T-helper 9 cell (primary cell): ENCODE measurements around the gene PHF8.

Experiments
- DNase-seq: peaks from one replicate; pipeline ENCODE4 v3.0.0-alpha.2; 2020

The PHF8 gene

GRCh38 chrX:54012830-54013500 lies 31.3 kb downstream of the PHF8 start:
- no peak for DNase-seq

- DNase-seq, result no peak
These were observed 36.6 kb downstream of the PHF8 start for GRCh38 chrX:54007682-54008081.

GRCh38 chrX:53997724-53998123 lies 46.5 kb downstream of the PHF8 start:
- DNase-seq, result no peak

- DNase-seq, result no peak
These were observed 51.7 kb downstream of the PHF8 start for GRCh38 chrX:53992589-53992988.

GRCh38 chrX:53990171-53990570 lies 54.1 kb downstream of the PHF8 start:
- DNase-seq, result no peak

GRCh38 chrX:53984895-53985294 lies 59.4 kb downstream of the PHF8 start:
- no peak for DNase-seq

- no peak for DNase-seq
These were observed 69.7 kb downstream of the PHF8 start for GRCh38 chrX:53974529-53974928.

- DNase-seq, result no peak
These were observed 74.7 kb downstream of the PHF8 start for GRCh38 chrX:53969540-53969939.

- DNase-seq, result no peak
These were observed 94.0 kb downstream of the PHF8 start for GRCh38 chrX:53950130-53950733.

GRCh38 chrX:53940180-53940579 lies 104.1 kb downstream of the PHF8 start:
- DNase-seq, result no peak

GRCh38 chrX:53939127-53939526 lies 105.1 kb downstream of the PHF8 start:
- no peak for DNase-seq

GRCh38 chrX:53930515-53931380 lies 113.5 kb downstream of the PHF8 start:
- DNase-seq, result no peak

GRCh38 chrX:53926030-53926429 lies 118.2 kb downstream of the PHF8 start:
- no peak for DNase-seq

- no peak for DNase-seq
These were observed 125.6 kb downstream of the PHF8 start for GRCh38 chrX:53918702-53919101.

GRCh38 chrX:53900623-53901022 lies 143.7 kb downstream of the PHF8 start:
- no peak for DNase-seq

GRCh38 chrX:53895270-53895669 lies 149.0 kb downstream of the PHF8 start:
- DNase-seq, result no peak
